Measurements from ENCODE around the gene DNAAF9. TPM values are rescaled to one million over a fixed set of nuclear protein-coding genes. Genes with fewer than 3 reads are reported as not detected.

DNAAF9 gene
- total and polyA plus RNA-seq, 2 of the 8 experiments (the other 6 are each of a cell fraction or from before 2014, with no cell fraction given): 2.6 to 5.7 TPM

DNA sequence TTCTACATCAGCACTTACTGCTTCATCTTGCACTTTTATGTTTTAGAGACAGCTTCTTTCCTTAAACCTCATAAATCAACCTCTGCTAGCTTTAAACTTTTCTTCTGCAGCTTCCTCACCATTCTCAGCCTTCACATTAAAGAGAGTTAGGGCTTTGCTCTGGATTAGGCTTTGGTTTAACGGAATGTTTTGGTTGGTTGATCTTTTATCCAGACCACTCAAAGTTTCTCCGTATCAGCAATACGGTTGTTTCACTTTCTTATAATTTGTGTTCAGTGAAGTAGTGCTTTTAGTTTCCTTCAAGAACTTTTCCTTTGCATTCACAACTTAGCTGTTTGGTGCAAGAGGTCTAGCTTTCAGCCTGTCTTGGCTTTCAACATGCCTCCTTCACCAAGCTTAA is 40.4 kb downstream of the DNAAF9 start (continued):
- TF ChIP-seq NANOG (IDR thresholded peaks at IDR 0.05; ENCODE audit: insufficient read depth, low read depth, low read length, poor library complexity, severe bottlenecking): no peak
- TF ChIP-seq SAP30 (IDR thresholded peaks at IDR 0.05; ENCODE audit: insufficient read depth, insufficient replicate concordance, low read length): no peak
- no peak for TF ChIP-seq JUND (IDR thresholded peaks at IDR 0.05; ENCODE audit: low read length)
- no peak for TF ChIP-seq RFX5 (IDR thresholded peaks at IDR 0.05; ENCODE audit: borderline replicate concordance, low read depth, low read length)
- TF ChIP-seq TCF12 (IDR thresholded peaks at IDR 0.05; ENCODE audit: low read depth, low read length): no peak
